ENCODE results near the gene TSEN2.

DNA sequence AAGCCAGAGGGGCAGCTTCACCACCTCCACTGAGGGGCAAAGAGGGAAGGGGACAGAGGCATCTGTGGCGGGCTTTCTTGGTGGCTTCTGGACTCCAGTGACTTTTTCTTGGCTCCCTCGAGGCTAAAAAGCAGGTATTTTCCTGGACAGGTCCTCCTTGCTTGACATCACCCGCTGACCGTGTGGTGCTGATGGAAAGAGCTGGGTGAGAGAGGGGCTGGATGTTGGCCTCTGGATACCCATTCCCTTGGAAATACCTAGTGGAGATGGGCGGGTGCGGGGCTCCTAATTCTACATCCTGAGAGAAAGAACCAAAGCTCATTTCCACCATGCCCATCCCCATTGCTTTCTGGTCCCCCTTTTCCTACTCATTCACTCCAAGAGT, 47.1 kb upstream of the TSEN2 start:
- no peak for TF ChIP-seq GABPA (tag; conservative IDR thresholded peaks at IDR 0.05; ENCODE audit: low read depth)
- no peak for TF ChIP-seq ESRRA (IDR thresholded peaks at IDR 0.05; ENCODE audit: borderline replicate concordance, low read depth)
- TF ChIP-seq, protein P1, sequence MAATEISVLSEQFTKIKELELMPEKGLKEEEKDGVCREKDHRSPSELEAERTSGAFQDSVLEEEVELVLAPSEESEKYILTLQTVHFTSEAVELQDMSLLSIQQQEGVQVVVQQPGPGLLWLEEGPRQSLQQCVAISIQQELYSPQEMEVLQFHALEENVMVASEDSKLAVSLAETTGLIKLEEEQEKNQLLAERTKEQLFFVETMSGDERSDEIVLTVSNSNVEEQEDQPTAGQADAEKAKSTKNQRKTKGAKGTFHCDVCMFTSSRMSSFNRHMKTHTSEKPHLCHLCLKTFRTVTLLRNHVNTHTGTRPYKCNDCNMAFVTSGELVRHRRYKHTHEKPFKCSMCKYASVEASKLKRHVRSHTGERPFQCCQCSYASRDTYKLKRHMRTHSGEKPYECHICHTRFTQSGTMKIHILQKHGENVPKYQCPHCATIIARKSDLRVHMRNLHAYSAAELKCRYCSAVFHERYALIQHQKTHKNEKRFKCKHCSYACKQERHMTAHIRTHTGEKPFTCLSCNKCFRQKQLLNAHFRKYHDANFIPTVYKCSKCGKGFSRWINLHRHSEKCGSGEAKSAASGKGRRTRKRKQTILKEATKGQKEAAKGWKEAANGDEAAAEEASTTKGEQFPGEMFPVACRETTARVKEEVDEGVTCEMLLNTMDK (IDR thresholded peaks at IDR 0.05; ENCODE audit: borderline replicate concordance, insufficient read depth, low read depth, low read length, poor library complexity, severe bottlenecking), result no peak

Measured in K562 (cell line).